Panc1 (cell line): ENCODE data around the gene SELENOF. TPM values are rescaled to one million over a fixed set of nuclear protein-coding genes. Genes with fewer than 3 reads are reported as not detected.

ENCODE experiments used
- ATAC-seq: fragments of 200-7000 bp; cut with Tn5 transposase; 2 replicates; pipeline ENCODE4 v1.9.1; 2020; ENCODE audit warnings: mild to moderate bottlenecking, moderate library complexity
- BruUV-seq: library from RNA; stranded (reverse); fragments of 400-500 nt; replicated peaks from 2 replicates; lab custom pipeline; 2021; lab: Mats Ljungman, UMichigan
- CTCF ChIA-PET: fragments of 300-600 bp; sonication (Branson Sonifier 250); formaldehyde crosslinking; loops from one replicate; lab custom pipeline; 2022; ENCODE audit warnings: antibody characterized with exemption; lab: Charles Lee
- POLR2A ChIA-PET: fragments of 300-600 bp; sonication (Branson Sonifier 250); formaldehyde crosslinking; loops from one replicate; lab custom pipeline; 2022; ENCODE audit warnings: antibody characterized with exemption; lab: Charles Lee
- DNase-seq: peaks from one replicate; pipeline ENCODE4 v3.0.0-alpha.2; 2010; ENCODE audit warnings: low read depth, low spot score
- H3K27ac ChIP-seq: 2 replicates; pipeline ENCODE4 v1.5.1; 2011; ENCODE audit warnings: mild to moderate bottlenecking, low read length, inconsistent platforms
- H3K27me3 ChIP-seq: fragments of 200-500 bp; sonication (Bioruptor generic); 2 replicates; pipeline ENCODE4 v1.6.0; 2014; ENCODE audit warnings: low read length, inconsistent platforms; ENCODE audit not compliant: control insufficient read depth, insufficient read depth
- H3K36me3 ChIP-seq: fragments of 200-500 bp; sonication (Bioruptor generic); 2 replicates; pipeline ENCODE4 v1.5.1; 2014; ENCODE audit warnings: inconsistent platforms, mild to moderate bottlenecking, low read length, moderate library complexity; ENCODE audit not compliant: control insufficient read depth, insufficient read depth
- H3K4me1 ChIP-seq: 2 replicates; pipeline ENCODE4 v1.5.1; 2011; ENCODE audit warnings: inconsistent platforms, mild to moderate bottlenecking, low read length, moderate library complexity; ENCODE audit not compliant: control insufficient read depth, insufficient read depth
- H3K4me3 ChIP-seq, 2 experiments: 2 replicates each; pipeline ENCODE4 v1.5.1; 2011 to 2012; ENCODE audit warnings: low read depth in 2 of 2, low read length in 2 of 2, mild to moderate bottlenecking in 2 of 2, inconsistent platforms in 1 of 2, moderate library complexity in 1 of 2
- H3K9me3 ChIP-seq: fragments of 200-500 bp; sonication (Bioruptor generic); 2 replicates; pipeline ENCODE4 v1.5.1; 2014; ENCODE audit warnings: low read depth, mild to moderate bottlenecking, inconsistent platforms, low read length, moderate library complexity; ENCODE audit not compliant: control insufficient read depth, insufficient read depth
- CTCF ChIP-seq: fragments of 450-650 bp; IDR thresholded peaks from 2 replicates; pipeline ENCODE4 v1.5.1; 2017; ENCODE audit warnings: mild to moderate bottlenecking
- POLR2AphosphoS5 ChIP-seq: IDR thresholded peaks from 2 replicates; pipeline ENCODE4 v1.6.1; 2012; ENCODE audit warnings: mild to moderate bottlenecking, low read depth, low read length, moderate library complexity
- SIN3A ChIP-seq: IDR thresholded peaks from 2 replicates; pipeline ENCODE4 v1.6.1; 2012; ENCODE audit warnings: low read depth, mild to moderate bottlenecking, low read length, moderate library complexity, borderline replicate concordance; ENCODE audit not compliant: insufficient read depth
- TCF7L2 ChIP-seq: IDR thresholded peaks from 2 replicates; pipeline ENCODE4 v1.6.1; 2011; ENCODE audit warnings: mild to moderate bottlenecking, low read depth, low read length, inconsistent platforms
- in situ Hi-C: cut with HindIII; loops from 2 replicates; pipeline ENCODE4 v1.10.0; 2016; ENCODE audit warnings: low sequenced_read_pairs, low pct_unique_long_range_greater_than_20kb
- intact Hi-C: fragments of 100-400 bp; cut with micrococcal nuclease; formaldehyde crosslinking; loops from one replicate; pipeline ENCODE4 v1.10.0; 2022; ENCODE audit not compliant: unreplicated experiment
- total RNA-seq: library from RNA; stranded (reverse); gene quantifications from one replicate; pipeline ENCODE4 v1.2.1, GENCODE V29; 2021; ENCODE audit not compliant: unreplicated experiment
- TF ChIP-seq, protein P1 (sequence below), 2 experiments: IDR thresholded peaks; 2 replicates each; pipeline ENCODE4 v1.6.1; 2011 to 2012; ENCODE audit warnings: low read depth in 2 of 2, control low read depth in 1 of 2, low read length in 1 of 2, mild to moderate bottlenecking in 1 of 2, moderate library complexity in 1 of 2; ENCODE audit not compliant: insufficient read depth in 1 of 2

Gene SELENOF
- total RNA-seq, 1 experiment from 2014 or later = 190 TPM

DNA sequence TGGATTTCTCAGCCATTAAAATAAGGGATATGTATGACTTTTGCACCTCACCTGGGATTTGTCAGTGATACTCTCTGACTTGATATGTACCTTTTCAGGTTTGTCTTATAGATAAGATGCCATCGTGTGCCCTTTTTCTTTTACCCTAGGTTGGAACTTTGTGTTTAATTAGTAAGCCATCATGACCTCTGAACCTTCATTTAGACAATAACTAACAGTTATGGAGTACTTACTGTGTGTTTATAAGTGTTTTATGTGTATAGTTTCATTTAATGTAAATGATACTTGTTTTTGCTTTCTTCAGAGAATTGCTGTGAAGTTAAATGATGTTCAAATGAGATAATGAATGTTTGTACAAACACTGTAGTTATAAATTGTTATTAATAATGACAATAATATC lies 14.9 kb upstream of the SELENOF start:
- peaks cover 8% of the 10 kb centered on the region; the same call in 1 of the 2 replicates for H3K9me3 ChIP-seq
- BruUV-seq = no TSS peak
- no peak overlapping the region for H3K4me3 ChIP-seq
- no peak for TF ChIP-seq SIN3A
- no peak for TF ChIP-seq CTCF
- TF ChIP-seq, protein P1, sequence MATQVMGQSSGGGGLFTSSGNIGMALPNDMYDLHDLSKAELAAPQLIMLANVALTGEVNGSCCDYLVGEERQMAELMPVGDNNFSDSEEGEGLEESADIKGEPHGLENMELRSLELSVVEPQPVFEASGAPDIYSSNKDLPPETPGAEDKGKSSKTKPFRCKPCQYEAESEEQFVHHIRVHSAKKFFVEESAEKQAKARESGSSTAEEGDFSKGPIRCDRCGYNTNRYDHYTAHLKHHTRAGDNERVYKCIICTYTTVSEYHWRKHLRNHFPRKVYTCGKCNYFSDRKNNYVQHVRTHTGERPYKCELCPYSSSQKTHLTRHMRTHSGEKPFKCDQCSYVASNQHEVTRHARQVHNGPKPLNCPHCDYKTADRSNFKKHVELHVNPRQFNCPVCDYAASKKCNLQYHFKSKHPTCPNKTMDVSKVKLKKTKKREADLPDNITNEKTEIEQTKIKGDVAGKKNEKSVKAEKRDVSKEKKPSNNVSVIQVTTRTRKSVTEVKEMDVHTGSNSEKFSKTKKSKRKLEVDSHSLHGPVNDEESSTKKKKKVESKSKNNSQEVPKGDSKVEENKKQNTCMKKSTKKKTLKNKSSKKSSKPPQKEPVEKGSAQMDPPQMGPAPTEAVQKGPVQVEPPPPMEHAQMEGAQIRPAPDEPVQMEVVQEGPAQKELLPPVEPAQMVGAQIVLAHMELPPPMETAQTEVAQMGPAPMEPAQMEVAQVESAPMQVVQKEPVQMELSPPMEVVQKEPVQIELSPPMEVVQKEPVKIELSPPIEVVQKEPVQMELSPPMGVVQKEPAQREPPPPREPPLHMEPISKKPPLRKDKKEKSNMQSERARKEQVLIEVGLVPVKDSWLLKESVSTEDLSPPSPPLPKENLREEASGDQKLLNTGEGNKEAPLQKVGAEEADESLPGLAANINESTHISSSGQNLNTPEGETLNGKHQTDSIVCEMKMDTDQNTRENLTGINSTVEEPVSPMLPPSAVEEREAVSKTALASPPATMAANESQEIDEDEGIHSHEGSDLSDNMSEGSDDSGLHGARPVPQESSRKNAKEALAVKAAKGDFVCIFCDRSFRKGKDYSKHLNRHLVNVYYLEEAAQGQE (IDR thresholded peaks at IDR 0.05; ENCODE audit: insufficient read depth in 1 of 2, low read depth in 2 of 2, low read length in 1 of 2) = no peak
- CTCF ChIA-PET = no interaction called here
- in situ Hi-C loops (no loop called here), intact Hi-C loops (no loop called here)
- peaks cover 11% of the 10 kb centered on the region for H3K4me1 ChIP-seq
- DNase-seq (no peak), ATAC-seq (no peak)
- POLR2A ChIA-PET = no interaction called here
- no peak overlapping the region for H3K27ac ChIP-seq
- no peaks in the 10 kb centered on the region for H3K36me3 ChIP-seq
- H3K27me3 ChIP-seq = no peaks in the 10 kb centered on the region

- Histone ChIP-seq H3K4me3 (no peak overlapping the region), H3K36me3 (no peaks in the 10 kb centered on the region), H3K27ac (no peak overlapping the region), H3K9me3 (peaks cover 17% of the 10 kb centered on the region; the same call in 1 of the 2 replicates), H3K27me3 (no peaks in the 10 kb centered on the region), H3K4me1 (peaks cover 2% of the 10 kb centered on the region; the same call in 1 of the 2 replicates)
- no TSS peak for BruUV-seq
- intact Hi-C loops = no loop called here
- ChIA-PET POLR2A (no interaction called here), CTCF (no interaction called here)
- TF ChIP-seq, protein P1 (IDR thresholded peaks at IDR 0.05; ENCODE audit: insufficient read depth in 1 of 2, low read depth in 2 of 2, low read length in 1 of 2) = no peak
- TF ChIP-seq POLR2AphosphoS5 = no peak
- TF ChIP-seq TCF7L2 = no peak
- no peak for TF ChIP-seq CTCF
- TF ChIP-seq SIN3A = no peak
- ATAC-seq (no peak; the same call in 1 of the 2 replicates), DNase-seq (no peak)
- in situ Hi-C loops = no loop called here
These were observed 13.0 kb upstream of the SELENOF start for GRCh38 chr1:86926883-86927282.
